Body of pancreas (tissue), 4 donors: ENCODE results near the gene SERPINA1.

Source experiments
- POLR2A ChIP-seq, 3 donors: fragments of 450-650 bp; IDR thresholded peaks; one replicate each; pipeline ENCODE4 v1.6.1; 2016; ENCODE audit warnings: antibody characterized with exemption in 3 of 3, mild to moderate bottlenecking in 2 of 3
- TF ChIP-seq, protein P1 (sequence below), 7 experiments: fragments of 450-650 bp in 4 of 7; fragments of 200-600 bp in 3 of 7; sonication (generic) in 3 of 7; IDR thresholded peaks; one replicate each; pipeline ENCODE4 v1.5.1; 2016 to 2019; ENCODE audit warnings: antibody characterized with exemption in 7 of 7

- TF ChIP-seq, protein P1, sequence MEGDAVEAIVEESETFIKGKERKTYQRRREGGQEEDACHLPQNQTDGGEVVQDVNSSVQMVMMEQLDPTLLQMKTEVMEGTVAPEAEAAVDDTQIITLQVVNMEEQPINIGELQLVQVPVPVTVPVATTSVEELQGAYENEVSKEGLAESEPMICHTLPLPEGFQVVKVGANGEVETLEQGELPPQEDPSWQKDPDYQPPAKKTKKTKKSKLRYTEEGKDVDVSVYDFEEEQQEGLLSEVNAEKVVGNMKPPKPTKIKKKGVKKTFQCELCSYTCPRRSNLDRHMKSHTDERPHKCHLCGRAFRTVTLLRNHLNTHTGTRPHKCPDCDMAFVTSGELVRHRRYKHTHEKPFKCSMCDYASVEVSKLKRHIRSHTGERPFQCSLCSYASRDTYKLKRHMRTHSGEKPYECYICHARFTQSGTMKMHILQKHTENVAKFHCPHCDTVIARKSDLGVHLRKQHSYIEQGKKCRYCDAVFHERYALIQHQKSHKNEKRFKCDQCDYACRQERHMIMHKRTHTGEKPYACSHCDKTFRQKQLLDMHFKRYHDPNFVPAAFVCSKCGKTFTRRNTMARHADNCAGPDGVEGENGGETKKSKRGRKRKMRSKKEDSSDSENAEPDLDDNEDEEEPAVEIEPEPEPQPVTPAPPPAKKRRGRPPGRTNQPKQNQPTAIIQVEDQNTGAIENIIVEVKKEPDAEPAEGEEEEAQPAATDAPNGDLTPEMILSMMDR (IDR thresholded peaks at IDR 0.05) = no peak
- TF ChIP-seq POLR2A (IDR thresholded peaks at IDR 0.05) = no peak
Measured at GRCh38 chr14:94370524-94370910, 17.9 kb downstream of the SERPINA1 start.
